HG03095 (cell line): Measurements from ENCODE around the gene OPCML.
A peak's percentile ranks its signal among the peaks of the same experiment; 100 is the strongest.

Experiments
- ATAC-seq: cut with Tn5 transposase; IDR thresholded peaks from one replicate; pipeline ENCODE4 v1.9.1; 2021; ENCODE audit warnings: moderate library complexity; ENCODE audit not compliant: unreplicated experiment

The OPCML gene

GRCh38 chr11:133305208-133305956 lies 226.9 kb downstream of the OPCML start:
- ATAC-seq = no peak

DNA sequence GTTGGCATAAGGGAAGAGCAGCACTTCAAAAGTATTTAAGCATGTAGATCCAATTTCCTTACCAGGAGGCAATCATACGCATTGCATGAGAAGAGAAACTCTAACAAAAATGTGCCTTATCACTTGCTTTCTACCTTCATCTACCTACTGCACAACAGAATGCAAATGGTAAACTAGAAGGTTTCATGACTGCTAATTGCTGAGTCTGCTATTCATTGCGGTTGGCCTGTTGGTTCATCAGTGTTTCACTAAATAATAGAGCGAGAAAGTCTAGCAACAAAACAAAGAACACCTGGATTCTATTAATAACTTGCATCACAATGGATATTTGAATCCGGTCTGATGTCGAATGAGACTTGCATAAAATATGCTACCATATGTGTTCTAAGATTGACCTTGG lies 229.0 kb downstream of the OPCML start:
- ATAC-seq = no peak

GRCh38 chr11:133302056-133302455 lies 230.2 kb downstream of the OPCML start:
- no peak for ATAC-seq

- no peak for ATAC-seq
Measured at GRCh38 chr11:133300666-133301065, 231.6 kb downstream of the OPCML start.

DNA sequence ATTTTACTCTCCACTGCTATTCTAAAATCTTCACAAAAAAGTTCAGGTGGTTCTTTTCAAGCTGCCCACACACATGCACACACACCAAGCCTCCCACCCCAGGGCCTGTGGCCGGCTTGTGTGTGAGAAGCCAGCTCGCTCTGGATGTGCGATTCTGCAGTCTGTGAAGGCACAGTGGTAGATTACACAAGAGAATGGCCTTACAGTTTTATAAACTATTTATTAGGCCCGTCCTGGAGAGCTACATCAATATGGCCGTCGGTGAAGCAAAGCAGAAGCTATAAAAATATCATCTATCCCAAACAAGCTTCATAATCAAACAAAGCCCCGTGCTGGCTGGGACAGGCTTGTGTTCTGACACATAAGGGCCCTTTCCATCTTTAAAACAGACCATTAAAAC lies 240.5 kb downstream of the OPCML start:
- ATAC-seq = no peak

- ATAC-seq = no peak
Measured at GRCh38 chr11:133285359-133285758, 246.9 kb downstream of the OPCML start.

DNA sequence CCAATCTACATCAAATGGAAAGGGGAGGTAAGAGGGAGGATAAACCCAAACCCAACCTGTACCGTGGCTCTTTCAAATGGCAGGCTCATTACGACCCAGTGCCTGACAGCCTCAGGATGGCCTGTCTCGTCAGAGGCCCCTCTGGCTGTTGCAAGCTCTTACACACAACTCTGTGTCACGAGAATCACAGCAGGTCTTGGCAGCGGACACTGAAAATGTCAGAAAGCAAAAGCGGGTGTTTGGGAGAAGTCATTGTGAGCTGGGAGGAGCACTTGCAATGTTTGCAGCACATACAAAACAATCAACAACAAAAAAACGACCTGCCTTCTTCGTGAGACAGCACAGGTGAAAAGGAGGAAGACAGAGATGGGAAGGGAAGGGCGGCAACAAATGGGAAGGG lies 248.1 kb downstream of the OPCML start:
- no peak for ATAC-seq

- ATAC-seq = no peak
Measured at GRCh38 chr11:133277886-133278285, 254.4 kb downstream of the OPCML start.

GRCh38 chr11:133271871-133272776 lies 260.2 kb downstream of the OPCML start:
- ATAC-seq = no peak

DNA sequence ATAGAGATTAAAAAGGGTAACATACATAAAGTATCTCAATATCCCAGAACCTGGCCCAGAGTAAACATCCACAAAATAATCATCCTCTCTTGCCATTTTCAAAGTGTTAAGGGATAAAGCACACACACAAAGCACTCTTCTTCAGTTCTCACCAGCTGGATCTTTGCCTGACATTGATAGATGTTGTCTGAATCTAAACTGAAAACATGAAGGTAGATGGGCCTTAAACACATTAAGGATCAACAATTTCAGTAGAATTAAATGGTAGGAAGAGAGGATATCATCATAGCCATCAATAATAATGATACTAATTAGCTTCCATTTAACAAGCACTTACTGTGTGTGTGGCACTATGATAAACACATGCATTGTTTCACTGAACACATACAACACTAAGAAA lies 261.1 kb downstream of the OPCML start:
- no peak for ATAC-seq

GRCh38 chr11:133269267-133269666 lies 263.0 kb downstream of the OPCML start:
- peak; percentile 95 for ATAC-seq

GRCh38 chr11:133266986-133267385 lies 265.3 kb downstream of the OPCML start:
- ATAC-seq = no peak

DNA sequence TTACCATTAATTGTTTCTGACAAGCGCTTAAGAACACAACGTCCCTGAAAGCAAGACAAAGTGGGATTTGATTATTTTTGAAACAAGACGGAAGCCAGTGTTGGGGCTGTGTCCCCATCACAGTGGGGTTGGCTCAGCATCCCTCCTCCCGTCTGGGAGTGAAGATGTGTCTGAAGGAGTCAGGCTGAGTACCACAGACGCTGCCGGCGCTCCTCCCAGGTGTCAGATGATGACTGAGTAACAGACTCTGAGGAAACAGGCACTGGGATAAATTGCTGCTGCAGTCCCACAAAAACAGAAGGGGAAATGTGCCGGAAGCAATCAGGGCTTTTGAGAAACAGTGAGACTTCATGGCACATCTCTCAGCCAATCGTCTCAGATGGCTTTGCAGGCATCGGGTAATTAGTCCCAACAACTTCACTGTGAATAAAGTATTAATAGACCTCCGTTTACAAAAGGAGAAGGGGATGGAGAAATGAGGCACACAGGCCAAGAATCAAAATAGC lies 266.7 kb downstream of the OPCML start:
- no peak for ATAC-seq

DNA sequence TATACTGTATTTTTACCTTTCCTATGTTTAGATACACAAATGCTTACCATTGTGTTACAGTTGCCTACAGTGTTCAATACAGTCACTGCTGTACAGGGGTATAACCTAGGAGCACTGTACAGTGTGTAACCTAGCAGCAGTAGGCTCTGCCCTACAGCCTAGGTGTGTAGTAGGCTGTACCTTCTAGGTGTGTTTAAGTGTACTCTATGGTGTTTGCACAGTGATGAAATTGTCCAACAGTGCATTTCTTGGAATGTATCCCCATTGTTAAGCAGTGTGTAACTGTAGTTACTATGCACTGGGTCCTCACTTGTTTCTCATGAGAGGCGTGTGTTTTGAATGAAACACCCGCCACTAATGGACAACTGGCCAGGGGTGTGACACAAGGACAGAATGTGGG lies 269.0 kb downstream of the OPCML start:
- ATAC-seq = no peak

GRCh38 chr11:133258751-133259150 lies 273.6 kb downstream of the OPCML start:
- no peak for ATAC-seq

- no peak for ATAC-seq
Measured at GRCh38 chr11:133254601-133255000, 277.7 kb downstream of the OPCML start.

GRCh38 chr11:133253570-133253969 lies 278.7 kb downstream of the OPCML start:
- ATAC-seq = no peak

- ATAC-seq = no peak
Measured at GRCh38 chr11:133251841-133252240, 280.5 kb downstream of the OPCML start.

- ATAC-seq = no peak
Measured at GRCh38 chr11:133249530-133249929, 282.8 kb downstream of the OPCML start.

- no peak for ATAC-seq
Measured at GRCh38 chr11:133249065-133249464, 283.2 kb downstream of the OPCML start.

- no peak for ATAC-seq
Measured at GRCh38 chr11:133243832-133244231, 288.5 kb downstream of the OPCML start.
